NCI-H1436 treated with DMSO at 0.1 percent for 48 hours (cell line): Measurements from ENCODE around the gene EXOC4.
"Not testable (repeated sequence)": the region's sequence is repeated elsewhere in the genome, so short reads cannot be mapped to it uniquely, and the experiment has no call there.

Source experiments
- DNase-seq: peaks from one replicate; lab custom pipeline; 2025; lab: John Stamatoyannopoulos, UW

The EXOC4 gene

GRCh38 chr7:133275446-133276095 lies 22.7 kb downstream of the EXOC4 start:
- DNase-seq = no peak

GRCh38 chr7:133278975-133279374 lies 26.1 kb downstream of the EXOC4 start:
- not testable (repeated sequence) for DNase-seq

- DNase-seq = no peak
These were observed 29.2 kb downstream of the EXOC4 start for GRCh38 chr7:133282094-133282493.

- DNase-seq = no peak
These were observed 31.2 kb downstream of the EXOC4 start for GRCh38 chr7:133284092-133284491.

- no peak for DNase-seq
These were observed 36.1 kb downstream of the EXOC4 start for GRCh38 chr7:133288970-133289369.

GRCh38 chr7:133290041-133290440 lies 37.2 kb downstream of the EXOC4 start:
- no peak for DNase-seq

GRCh38 chr7:133290676-133291333 lies 37.9 kb downstream of the EXOC4 start:
- DNase-seq = no peak

GRCh38 chr7:133292631-133293030 lies 39.8 kb downstream of the EXOC4 start:
- DNase-seq = no peak

- no peak for DNase-seq
These were observed 40.7 kb downstream of the EXOC4 start for GRCh38 chr7:133293384-133294160.

GRCh38 chr7:133294234-133294633 lies 41.4 kb downstream of the EXOC4 start:
- DNase-seq = no peak

GRCh38 chr7:133295484-133295883 lies 42.6 kb downstream of the EXOC4 start:
- DNase-seq = no peak

GRCh38 chr7:133297093-133297492 lies 44.2 kb downstream of the EXOC4 start:
- DNase-seq = no peak

GRCh38 chr7:133298080-133298479 lies 45.2 kb downstream of the EXOC4 start:
- DNase-seq = no peak

- no peak for DNase-seq
These were observed 46.8 kb downstream of the EXOC4 start for GRCh38 chr7:133299676-133300075.

GRCh38 chr7:133300088-133300487 lies 47.2 kb downstream of the EXOC4 start:
- DNase-seq = no peak

- no peak for DNase-seq
These were observed 47.9 kb downstream of the EXOC4 start for GRCh38 chr7:133300811-133301210.

- no peak for DNase-seq
These were observed 48.6 kb downstream of the EXOC4 start for GRCh38 chr7:133301444-133301843.

GRCh38 chr7:133303372-133303771 lies 50.5 kb downstream of the EXOC4 start:
- DNase-seq = no peak

GRCh38 chr7:133303931-133304330 lies 51.1 kb downstream of the EXOC4 start:
- DNase-seq = no peak

- no peak for DNase-seq
These were observed 56.5 kb downstream of the EXOC4 start for GRCh38 chr7:133309333-133309732.

- no peak for DNase-seq
These were observed 57.5 kb downstream of the EXOC4 start for GRCh38 chr7:133310232-133310862.

- DNase-seq = no peak
These were observed 60.7 kb downstream of the EXOC4 start for GRCh38 chr7:133313575-133313974.

GRCh38 chr7:133314084-133314483 lies 61.2 kb downstream of the EXOC4 start:
- no peak for DNase-seq
